Mucosa of stomach (tissue), 1 donor: ENCODE data around the gene NLRP12.
"Not testable (repeated sequence)": the region's sequence is repeated elsewhere in the genome, so short reads cannot be mapped to it uniquely, and the experiment has no call there.

Experiments used
- H3K27me3 ChIP-seq: one replicate; pipeline ENCODE4 v1.7.0; 2013; ENCODE audit warnings: mild to moderate bottlenecking, low read length; ENCODE audit not compliant: control insufficient read depth, insufficient read depth
- H3K36me3 ChIP-seq: one replicate; pipeline ENCODE4 v1.7.0; 2013; ENCODE audit warnings: low read length; ENCODE audit not compliant: control insufficient read depth, insufficient read depth
- H3K4me1 ChIP-seq: one replicate; pipeline ENCODE4 v1.7.0; 2013; ENCODE audit warnings: mild to moderate bottlenecking, low read length; ENCODE audit not compliant: control insufficient read depth, insufficient read depth
- H3K4me3 ChIP-seq: one replicate; pipeline ENCODE4 v1.7.0; 2013; ENCODE audit warnings: low read length
- H3K9ac ChIP-seq: one replicate; pipeline ENCODE4 v1.7.0; 2013; ENCODE audit warnings: mild to moderate bottlenecking, low read length, moderate library complexity
- H3K9me3 ChIP-seq: one replicate; pipeline ENCODE4 v1.7.0; 2013; ENCODE audit warnings: mild to moderate bottlenecking, low read length, moderate library complexity; ENCODE audit not compliant: control insufficient read depth
- donor health status: Pancreatic carcinoma.

NLRP12 gene

GRCh38 chr19:53771144-53771543, 53.0 kb downstream of the NLRP12 start:
- Histone ChIP-seq H3K9me3 (no peaks in the 10 kb centered on the region), H3K36me3 (no peaks in the 10 kb centered on the region), H3K4me3 (no peak overlapping the region), H3K9ac (no peak overlapping the region), H3K4me1 (no peaks in the 10 kb centered on the region), H3K27me3 (no peaks in the 10 kb centered on the region)

DNA sequence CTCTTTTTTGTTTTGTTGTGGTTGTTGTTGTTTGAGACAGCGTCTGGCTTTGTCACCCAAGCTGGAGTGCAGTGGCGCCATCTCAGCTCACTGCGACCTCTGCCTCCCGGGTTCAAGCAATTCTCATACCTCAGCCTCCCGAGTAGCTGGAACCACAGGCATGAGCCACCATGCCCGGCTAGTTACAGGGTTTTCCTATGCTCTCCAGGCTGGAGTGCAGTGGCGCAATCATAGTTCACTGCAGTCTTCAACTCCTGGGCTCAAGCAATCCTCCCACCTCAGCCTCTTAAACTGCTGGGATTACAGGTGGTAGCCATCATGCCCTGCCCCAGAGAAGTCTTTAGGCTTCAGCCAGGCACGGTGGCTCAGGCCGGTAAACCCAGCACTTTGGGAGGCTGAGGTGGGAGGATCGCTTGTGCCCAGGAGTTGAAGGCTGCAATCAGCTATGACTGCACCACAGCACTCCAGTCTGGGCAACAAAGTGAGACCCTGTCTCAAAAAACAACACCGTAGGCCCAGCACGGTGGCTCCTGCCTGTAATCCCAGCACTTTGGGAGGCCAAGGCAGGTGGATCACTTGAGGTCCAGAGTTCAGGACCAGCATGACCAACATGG, 54.3 kb downstream of the NLRP12 start:
- H3K27me3 ChIP-seq, H3K4me1 ChIP-seq, H3K36me3 ChIP-seq, H3K4me3 ChIP-seq, H3K9ac ChIP-seq, H3K9me3 ChIP-seq: not testable (repeated sequence)

DNA sequence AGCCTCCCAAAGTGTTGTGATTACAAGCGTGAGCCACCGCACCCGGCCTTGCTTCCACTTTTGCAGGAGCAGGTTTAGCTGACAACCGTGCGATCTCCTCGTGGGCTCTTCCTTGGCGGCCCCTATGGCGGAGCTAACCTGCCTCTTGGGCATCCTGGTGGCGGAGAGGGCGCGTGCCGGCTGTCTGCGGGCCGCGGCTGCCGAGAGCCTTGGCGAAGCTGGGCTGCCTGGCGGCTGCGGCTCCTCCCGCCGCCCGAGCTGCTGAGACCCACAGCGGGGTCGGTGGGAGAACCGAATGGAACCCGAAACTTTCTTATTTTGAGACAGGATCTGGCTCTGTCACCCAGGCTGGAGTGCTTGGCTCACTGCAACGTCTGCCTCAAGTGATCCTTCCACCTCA, 55.7 kb downstream of the NLRP12 start:
- H3K9me3 ChIP-seq, result no peaks in the 10 kb centered on the region
- no peaks in the 10 kb centered on the region for H3K4me1 ChIP-seq
- H3K27me3 ChIP-seq, result no peaks in the 10 kb centered on the region
- no peaks in the 10 kb centered on the region for H3K36me3 ChIP-seq
- no peak overlapping the region for H3K4me3 ChIP-seq
- no peak overlapping the region for H3K9ac ChIP-seq

GRCh38 chr19:53758991-53759390, 65.1 kb downstream of the NLRP12 start:
- not testable (repeated sequence) for H3K9me3 ChIP-seq, H3K4me3 ChIP-seq, H3K27me3 ChIP-seq, H3K9ac ChIP-seq, H3K36me3 ChIP-seq, H3K4me1 ChIP-seq
